ENCODE results near the gene CRLF3.

The CRLF3 gene, protein sequence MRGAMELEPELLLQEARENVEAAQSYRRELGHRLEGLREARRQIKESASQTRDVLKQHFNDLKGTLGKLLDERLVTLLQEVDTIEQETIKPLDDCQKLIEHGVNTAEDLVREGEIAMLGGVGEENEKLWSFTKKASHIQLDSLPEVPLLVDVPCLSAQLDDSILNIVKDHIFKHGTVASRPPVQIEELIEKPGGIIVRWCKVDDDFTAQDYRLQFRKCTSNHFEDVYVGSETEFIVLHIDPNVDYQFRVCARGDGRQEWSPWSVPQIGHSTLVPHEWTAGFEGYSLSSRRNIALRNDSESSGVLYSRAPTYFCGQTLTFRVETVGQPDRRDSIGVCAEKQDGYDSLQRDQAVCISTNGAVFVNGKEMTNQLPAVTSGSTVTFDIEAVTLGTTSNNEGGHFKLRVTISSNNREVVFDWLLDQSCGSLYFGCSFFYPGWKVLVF

DNA sequence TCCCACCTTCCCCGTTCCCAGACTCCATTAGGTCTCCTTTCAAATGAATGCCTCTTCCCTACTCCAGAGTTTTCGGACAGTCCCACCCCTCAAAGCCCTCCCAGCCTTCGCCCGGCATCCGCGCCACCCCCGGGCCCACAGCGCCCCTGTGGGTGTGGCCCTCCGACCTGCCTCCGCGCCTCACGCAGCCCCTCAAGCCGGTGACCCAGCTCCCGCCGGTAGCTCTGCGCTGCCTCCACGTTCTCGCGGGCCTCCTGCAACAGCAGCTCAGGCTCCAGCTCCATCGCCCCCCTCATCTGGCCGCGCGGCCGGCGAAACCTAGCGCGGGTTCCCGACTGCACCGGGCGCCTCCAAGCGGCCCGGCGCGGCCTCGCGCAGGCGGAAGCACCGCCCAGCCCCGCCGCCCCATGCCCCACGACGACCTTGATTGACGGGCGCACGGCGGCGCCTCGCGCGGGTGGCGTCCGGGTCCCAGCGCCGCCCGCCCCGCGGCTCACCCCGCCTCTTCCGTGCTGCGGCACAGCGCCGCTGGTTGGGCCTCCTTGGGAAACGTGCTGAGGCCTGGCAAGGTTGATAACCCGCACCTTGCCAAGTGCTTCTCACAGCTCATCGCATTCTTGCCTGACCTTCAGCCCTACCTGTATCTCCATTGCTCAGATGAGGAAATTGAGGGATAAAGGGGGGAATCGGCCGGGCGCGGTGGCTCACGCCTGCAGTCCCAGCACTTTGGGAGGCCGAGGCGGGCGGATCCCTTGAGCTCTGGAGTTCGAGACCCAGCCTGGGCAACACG lies at the start of gene CRLF3:
Gene CRLF3, minus strand, starts transcription at position 337 of the 790 bp plus-strand sequence. Its CDS starts 41 bp downstream, at position 296.
- peaks cover 46% of the 10 kb centered on the region for H3K4me1 Mint-ChIP-seq
- peak; percentile 92 for DNase-seq
- no peaks in the 10 kb centered on the region for H3K27me3 Mint-ChIP-seq
- CTCF ChIA-PET: interaction anchor here (0.7 to 11.0 kb wide), 14 partner anchors 9 to 720 kb away, joined by 3 to 211 read pairs (median 5); partner anchors contain the start of gene GOSR1
- H3K9me3 Mint-ChIP-seq: no peaks in the 10 kb centered on the region
- peak within 1 kb of the TSS; percentile 96 for H3K4me3 Mint-ChIP-seq
- peak within 1 kb of the TSS; percentile 93 for H3K27ac Mint-ChIP-seq
- H3K36me3 Mint-ChIP-seq: peaks cover 14% of the 10 kb centered on the region

DNA sequence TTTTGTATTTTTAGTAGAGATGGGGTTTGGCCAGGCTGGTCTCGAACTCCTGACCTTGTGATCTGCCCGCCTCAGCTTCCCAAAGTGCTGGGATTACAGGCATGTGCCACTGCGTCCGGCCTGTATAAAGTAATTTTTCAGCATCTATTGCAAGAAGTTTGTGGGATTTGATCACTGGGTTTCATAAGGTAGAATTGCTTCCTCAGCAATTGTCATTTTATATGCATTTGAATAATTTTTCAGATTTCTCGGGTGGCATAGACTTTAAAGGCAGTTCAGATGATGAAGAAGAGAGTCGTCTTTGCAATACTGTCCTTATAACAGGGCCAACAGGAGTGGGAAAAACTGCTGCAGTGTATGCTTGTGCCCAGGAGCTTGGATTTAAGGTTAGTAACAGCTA lies 44.5 kb upstream of the CRLF3 start:
- no peak for DNase-seq
- CTCF ChIA-PET: no interaction called here
- no peak overlapping the region for H3K4me3 Mint-ChIP-seq
- H3K27ac Mint-ChIP-seq: no peak overlapping the region
- H3K36me3 Mint-ChIP-seq: peaks cover 38% of the 10 kb centered on the region
- H3K27me3 Mint-ChIP-seq: no peaks in the 10 kb centered on the region
- no peaks in the 10 kb centered on the region for H3K4me1 Mint-ChIP-seq
- no peaks in the 10 kb centered on the region for H3K9me3 Mint-ChIP-seq

DNA sequence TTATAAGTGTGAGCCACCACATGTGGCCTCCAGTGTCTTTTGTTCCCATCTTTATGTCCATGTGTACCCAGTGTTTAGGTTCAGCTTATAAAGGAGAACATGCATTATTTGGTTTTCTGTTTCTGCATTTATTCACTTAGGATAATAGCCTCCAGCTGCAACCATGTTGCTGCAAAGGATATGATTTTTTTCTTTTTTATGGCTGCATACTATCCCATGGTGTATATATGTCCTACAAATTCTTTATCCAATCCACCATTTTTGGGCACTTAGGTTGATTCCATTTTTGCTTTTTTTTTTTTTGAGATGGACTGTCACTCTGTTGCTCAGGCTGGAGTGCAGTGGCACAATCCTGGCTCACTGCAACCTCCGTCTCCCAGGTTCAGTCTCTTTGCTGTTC lies 40.1 kb upstream of the CRLF3 start:
- Mint-ChIP-seq H3K27ac (no peak overlapping the region), H3K9me3 (no peaks in the 10 kb centered on the region), H3K4me1 (no peaks in the 10 kb centered on the region), H3K4me3 (no peak overlapping the region), H3K36me3 (peaks cover 41% of the 10 kb centered on the region), H3K27me3 (no peaks in the 10 kb centered on the region)
- CTCF ChIA-PET: no interaction called here
- no peak for DNase-seq

DNA sequence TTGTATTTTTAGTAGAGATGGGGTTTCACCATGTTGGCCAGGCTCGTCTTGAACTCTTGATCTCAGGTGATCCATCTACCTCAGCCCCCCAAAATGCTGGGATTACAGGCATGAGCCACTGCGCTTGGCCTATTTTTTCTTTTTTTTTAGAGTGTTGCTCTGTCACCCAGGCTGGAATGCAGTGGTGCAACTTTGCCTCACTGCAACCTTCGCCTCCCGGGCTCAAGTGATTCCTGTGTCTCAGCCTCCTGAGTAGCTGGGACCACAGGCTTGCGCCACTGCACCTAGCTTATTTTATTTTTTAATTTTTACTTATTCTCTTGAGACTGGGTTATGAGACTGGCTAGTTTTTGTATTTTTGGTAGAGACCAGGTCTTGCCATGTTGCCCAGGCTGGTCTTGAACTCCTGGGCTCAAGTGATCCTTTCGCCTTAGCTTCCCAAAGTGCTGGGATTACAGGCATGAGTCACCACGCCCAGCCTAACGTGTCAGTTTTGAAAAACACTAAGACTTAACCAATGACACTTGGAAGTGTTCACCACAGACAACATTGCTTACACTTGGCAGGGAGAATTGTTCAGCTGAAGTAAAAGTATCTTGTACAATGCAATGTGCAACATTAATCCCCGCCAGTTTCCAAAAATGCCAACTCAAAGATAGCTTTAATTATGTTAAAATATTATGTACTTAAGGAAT lies 34.2 kb upstream of the CRLF3 start:
- Mint-ChIP-seq H3K4me3 (no peak overlapping the region), H3K9me3 (no peaks in the 10 kb centered on the region), H3K27me3 (no peaks in the 10 kb centered on the region), H3K36me3 (peaks cover 35% of the 10 kb centered on the region), H3K4me1 (no peaks in the 10 kb centered on the region), H3K27ac (no peak overlapping the region)
- CTCF ChIA-PET: interaction anchor here (1.0 kb wide), 1 partner anchor 754 kb away, joined by 3 read pairs; no protein-coding TSS in a partner anchor
- DNase-seq: no peak

DNA sequence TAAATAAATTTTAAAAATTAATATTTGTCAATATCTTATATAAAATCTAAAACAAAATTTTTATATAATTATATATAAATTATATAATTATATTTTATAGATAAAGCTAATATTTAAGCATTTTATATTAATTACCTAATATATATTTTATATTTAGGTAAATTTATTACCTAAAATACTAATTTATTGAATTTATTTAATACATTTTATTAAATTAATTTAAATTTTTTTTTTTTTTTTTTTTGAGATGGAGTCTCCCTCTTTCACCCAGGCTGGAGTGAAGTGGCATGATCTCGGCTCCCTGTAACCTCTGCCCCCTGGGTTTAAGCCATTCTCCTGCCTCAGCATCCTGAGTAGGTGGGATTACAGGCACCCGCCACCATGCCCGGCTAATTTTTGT lies 29.7 kb upstream of the CRLF3 start:
- Mint-ChIP-seq H3K36me3 (peaks cover 41% of the 10 kb centered on the region), H3K4me1 (no peaks in the 10 kb centered on the region), H3K27me3 (no peaks in the 10 kb centered on the region), H3K27ac (no peak overlapping the region), H3K4me3 (no peak overlapping the region), H3K9me3 (no peaks in the 10 kb centered on the region)
- CTCF ChIA-PET: no interaction called here
- no peak for DNase-seq

DNA sequence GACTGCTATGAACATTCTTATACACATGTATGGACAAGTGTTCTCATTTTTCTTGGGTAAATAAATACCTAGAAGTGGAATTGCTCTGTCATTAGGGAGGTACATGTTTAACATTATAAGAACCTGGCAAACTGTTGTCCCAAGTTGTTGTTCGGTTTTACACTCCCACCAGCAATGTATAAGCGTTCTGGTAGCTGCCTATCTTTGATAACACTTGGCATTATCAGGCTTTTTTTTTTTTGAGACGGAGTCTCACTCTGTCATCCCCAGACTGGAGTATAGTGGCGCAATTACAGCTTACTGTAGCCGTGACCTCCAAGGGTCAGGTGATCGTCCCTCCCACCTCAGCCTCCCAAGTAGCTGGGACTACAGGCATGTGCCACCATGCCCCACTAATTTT lies 23.5 kb upstream of the CRLF3 start:
- Mint-ChIP-seq H3K27me3 (no peaks in the 10 kb centered on the region), H3K4me3 (no peak overlapping the region), H3K9me3 (no peaks in the 10 kb centered on the region), H3K36me3 (peaks cover 32% of the 10 kb centered on the region), H3K4me1 (no peaks in the 10 kb centered on the region), H3K27ac (no peak overlapping the region)
- CTCF ChIA-PET: no interaction called here
- DNase-seq: no peak

DNA sequence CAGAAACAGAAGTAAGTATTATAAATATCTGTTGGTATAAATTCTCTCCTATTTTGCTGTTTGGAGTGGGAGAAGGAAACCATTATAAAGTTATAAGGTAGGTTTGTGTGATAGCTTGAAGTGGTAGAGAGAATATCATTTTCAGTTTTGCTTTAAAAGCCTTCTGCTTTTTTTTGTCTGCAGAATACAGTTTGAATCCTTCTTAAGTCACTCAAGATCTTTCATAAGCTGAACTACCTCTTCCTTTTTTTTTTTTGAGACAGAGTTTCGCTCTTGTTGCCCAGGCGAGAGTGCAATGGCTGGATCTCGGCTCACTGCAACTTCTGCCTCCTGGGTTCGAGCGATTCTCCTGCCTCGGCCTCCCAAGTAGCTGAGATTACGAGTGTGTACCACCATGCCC lies 16.3 kb upstream of the CRLF3 start:
- Mint-ChIP-seq H3K27ac (no peak overlapping the region), H3K4me3 (no peak overlapping the region), H3K36me3 (peaks cover 34% of the 10 kb centered on the region), H3K27me3 (no peaks in the 10 kb centered on the region), H3K9me3 (no peaks in the 10 kb centered on the region), H3K4me1 (peaks cover 4% of the 10 kb centered on the region)
- DNase-seq: no peak
- CTCF ChIA-PET: no interaction called here

DNA sequence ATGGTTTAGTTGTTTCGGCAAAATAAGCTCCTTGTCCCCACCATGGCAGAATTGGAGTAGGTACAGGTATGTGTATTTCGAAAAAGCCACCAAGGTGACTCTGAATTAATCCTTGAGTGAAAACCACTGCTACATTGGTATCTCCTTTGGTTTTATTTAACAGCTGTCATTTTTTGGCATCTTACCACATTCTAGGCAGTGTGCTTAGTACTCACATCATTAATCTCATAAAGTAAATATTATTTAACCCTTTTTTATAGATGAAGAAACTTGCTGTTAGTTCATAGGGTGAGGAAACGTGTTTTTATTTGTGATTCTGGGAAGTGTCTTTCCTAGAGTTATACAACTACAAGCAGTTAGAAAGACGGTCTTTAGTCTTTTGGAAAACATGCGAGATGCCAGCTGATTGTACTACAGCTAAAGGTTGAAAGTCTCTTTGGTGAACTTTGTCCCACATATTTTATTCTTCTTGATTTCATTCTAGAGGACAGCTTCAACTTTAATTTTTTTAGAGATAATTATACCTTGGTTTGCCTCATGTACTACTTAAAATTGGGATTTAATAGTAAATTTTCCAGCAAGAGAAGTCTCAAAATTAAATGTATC lies 13.8 kb upstream of the CRLF3 start:
- Mint-ChIP-seq H3K4me1 (peaks cover 23% of the 10 kb centered on the region), H3K27me3 (no peaks in the 10 kb centered on the region), H3K4me3 (no peak overlapping the region), H3K9me3 (no peaks in the 10 kb centered on the region), H3K36me3 (peaks cover 41% of the 10 kb centered on the region), H3K27ac (no peak overlapping the region)
- CTCF ChIA-PET: interaction anchor here (0.6 to 0.8 kb wide), 2 partner anchors 10 to 15 kb away, joined by 3 to 4 read pairs; no protein-coding TSS in a partner anchor
- DNase-seq: no peak

DNA sequence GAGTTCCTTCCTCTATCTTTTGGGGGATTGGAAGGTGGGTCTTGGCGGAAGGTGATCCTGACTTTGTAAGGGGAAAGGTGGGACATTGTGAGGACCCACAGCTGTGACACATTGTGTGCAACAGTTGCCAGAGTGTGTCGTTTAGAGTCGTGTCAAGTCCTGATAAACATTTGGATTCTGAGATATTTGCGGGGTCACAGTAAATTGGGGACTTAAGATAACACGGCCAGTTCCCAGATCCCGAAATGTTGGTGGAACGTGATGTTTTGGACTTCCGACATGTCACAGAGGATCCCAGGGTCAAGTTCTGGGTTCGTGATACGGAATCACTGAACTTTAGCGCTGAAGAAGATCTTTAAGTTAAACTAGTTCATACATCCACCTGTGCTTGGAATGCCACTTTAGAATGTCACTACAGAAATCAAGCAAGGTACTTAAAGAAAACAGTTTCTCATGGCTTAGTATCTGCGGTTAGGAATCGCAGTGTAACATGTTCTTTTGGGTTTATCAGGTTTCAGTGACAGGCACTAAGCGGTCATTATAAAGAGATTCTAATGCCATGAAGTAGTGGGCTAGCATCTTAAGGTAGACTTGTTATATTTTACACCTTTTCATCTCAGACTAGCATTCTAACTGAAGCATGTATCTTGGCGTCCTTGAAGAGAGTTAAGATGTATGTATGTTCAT lies 8.1 kb upstream of the CRLF3 start:
- peaks cover 5% of the 10 kb centered on the region for H3K27me3 Mint-ChIP-seq
- CTCF ChIA-PET: interaction anchor here (1.4 kb wide), 1 partner anchor 10 kb away, joined by 3 read pairs; no protein-coding TSS in a partner anchor
- peaks cover 22% of the 10 kb centered on the region for H3K36me3 Mint-ChIP-seq
- DNase-seq: no peak
- H3K27ac Mint-ChIP-seq: peak overlapping the region; percentile 90
- H3K9me3 Mint-ChIP-seq: no peaks in the 10 kb centered on the region
- H3K4me3 Mint-ChIP-seq: peak overlapping the region; percentile 97
- peaks cover 50% of the 10 kb centered on the region for H3K4me1 Mint-ChIP-seq

DNA sequence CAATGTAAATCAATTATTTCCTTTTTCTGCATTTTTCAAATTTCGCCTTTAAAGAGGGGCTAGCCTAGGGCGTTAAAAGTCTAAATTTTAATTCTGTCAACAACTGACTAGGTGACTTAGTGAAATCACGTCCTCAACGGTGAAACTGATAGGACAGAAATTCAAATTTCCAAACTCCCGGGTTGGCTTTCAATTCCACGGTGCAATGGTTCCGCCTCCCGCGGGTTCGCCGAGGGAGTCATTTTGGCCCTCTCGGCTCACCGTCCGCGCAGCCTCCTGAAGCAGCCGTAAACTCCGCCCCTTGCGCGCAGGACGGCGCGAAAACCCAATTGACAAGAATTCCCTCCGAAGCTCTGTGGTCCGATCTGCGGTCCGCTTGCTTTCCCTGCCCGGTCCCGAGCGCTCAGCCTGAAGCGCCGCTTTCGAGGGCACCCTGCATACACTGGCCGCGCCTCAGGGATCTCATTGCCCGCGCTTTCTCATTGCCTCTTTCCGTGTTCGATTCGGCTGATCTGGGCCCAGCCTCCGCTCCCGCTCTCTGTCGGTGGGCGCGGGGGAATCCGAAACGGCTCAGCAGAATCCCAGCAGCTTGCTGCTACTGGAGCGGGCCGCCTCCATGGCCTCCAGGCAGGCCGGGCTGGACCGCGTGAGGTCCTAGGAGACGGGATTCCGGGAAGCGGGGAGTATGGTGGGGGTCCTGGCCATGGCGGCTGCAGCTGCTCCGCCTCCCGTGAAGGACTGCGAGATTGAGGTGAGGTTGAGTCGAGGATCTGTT lies 7.4 kb upstream of the CRLF3 start, which contains the start of gene ATAD5:
Gene ATAD5, plus strand, starts transcription at position 304 of the 775 bp plus-strand sequence. Its CDS starts 382 bp downstream, at position 686.
- DNase-seq: peak; percentile 93
- CTCF ChIA-PET: interaction anchor here (0.9 to 1.4 kb wide), 2 partner anchors 10 to 27 kb away, joined by 3 read pairs; no protein-coding TSS in a partner anchor
- Mint-ChIP-seq H3K4me1 (peaks cover 49% of the 10 kb centered on the region), H3K4me3 (peak within 1 kb of the TSS; percentile 97), H3K27me3 (peaks cover 5% of the 10 kb centered on the region), H3K27ac (peak within 1 kb of the TSS; percentile 90), H3K36me3 (peaks cover 21% of the 10 kb centered on the region), H3K9me3 (no peaks in the 10 kb centered on the region)

DNA sequence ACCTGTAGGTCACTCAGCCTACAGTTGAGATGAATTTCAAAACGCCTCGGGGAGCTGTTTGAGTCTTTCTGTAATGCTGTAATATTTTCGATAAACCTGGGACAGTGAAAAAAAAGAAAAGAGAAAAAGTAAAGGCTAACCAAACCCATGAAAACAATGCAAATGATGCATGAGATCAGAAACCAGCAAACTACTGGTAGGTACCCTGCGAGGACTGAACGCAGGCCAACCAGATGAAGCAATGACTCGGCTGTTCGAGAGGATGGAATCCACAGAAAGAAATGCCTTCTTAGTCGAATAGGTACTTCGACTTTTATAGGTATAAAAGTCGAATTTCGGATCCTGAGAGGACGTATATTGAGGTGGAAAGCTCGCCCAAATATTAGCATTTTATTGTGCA lies 6.8 kb upstream of the CRLF3 start:
- CTCF ChIA-PET: interaction anchor here (0.9 to 1.4 kb wide), 2 partner anchors 9 to 26 kb away, joined by 3 read pairs; no protein-coding TSS in a partner anchor
- H3K36me3 Mint-ChIP-seq: peaks cover 18% of the 10 kb centered on the region
- H3K27me3 Mint-ChIP-seq: peaks cover 5% of the 10 kb centered on the region
- DNase-seq: peak; percentile 32
- H3K27ac Mint-ChIP-seq: peak overlapping the region; percentile 90
- peaks cover 50% of the 10 kb centered on the region for H3K4me1 Mint-ChIP-seq
- peak overlapping the region; percentile 97 for H3K4me3 Mint-ChIP-seq
- H3K9me3 Mint-ChIP-seq: no peaks in the 10 kb centered on the region

DNA sequence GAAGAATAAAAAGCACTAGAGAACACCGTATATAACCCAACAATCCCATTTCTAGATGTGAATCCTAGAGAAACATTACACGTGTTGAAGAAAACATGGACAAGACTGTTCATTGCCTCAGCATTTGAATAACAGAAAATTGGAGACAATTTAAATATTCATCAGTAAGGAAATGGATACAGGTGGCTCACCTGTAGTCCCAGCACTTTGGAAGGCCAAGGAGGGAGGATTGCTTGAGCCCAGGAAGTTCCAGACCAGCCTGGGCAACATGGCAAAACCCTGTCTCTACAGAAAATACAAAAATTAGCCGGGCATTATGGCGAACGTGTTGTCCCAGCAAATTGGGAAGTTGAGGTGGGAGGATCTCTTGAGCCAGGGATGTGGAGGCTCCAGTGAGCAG lies 4.5 kb upstream of the CRLF3 start:
- no peak for DNase-seq
- Mint-ChIP-seq H3K4me3 (no peak overlapping the region), H3K4me1 (peaks cover 46% of the 10 kb centered on the region), H3K9me3 (no peaks in the 10 kb centered on the region), H3K27me3 (peaks cover 5% of the 10 kb centered on the region), H3K36me3 (peaks cover under 1% of the 10 kb centered on the region), H3K27ac (no peak overlapping the region)
- CTCF ChIA-PET: interaction anchor here (1.0 to 1.3 kb wide), 3 partner anchors 9 to 113 kb away, joined by 3 read pairs; no protein-coding TSS in a partner anchor

All from activated naive CD4-positive, alpha-beta T cell treated with anti-CD3 and anti-CD28 coated beads, Interleukin-2, amount 10 ng/mL, durations not matched to agents 7 days and 5 days (primary cell).